HG02642 (cell line): Measurements from ENCODE around the gene DPT.

Experiments
- ATAC-seq: cut with Tn5 transposase; IDR thresholded peaks from one replicate; pipeline ENCODE4 v1.9.1; 2021; ENCODE audit warnings: mild to moderate bottlenecking; ENCODE audit not compliant: unreplicated experiment, poor library complexity

Gene DPT

DNA sequence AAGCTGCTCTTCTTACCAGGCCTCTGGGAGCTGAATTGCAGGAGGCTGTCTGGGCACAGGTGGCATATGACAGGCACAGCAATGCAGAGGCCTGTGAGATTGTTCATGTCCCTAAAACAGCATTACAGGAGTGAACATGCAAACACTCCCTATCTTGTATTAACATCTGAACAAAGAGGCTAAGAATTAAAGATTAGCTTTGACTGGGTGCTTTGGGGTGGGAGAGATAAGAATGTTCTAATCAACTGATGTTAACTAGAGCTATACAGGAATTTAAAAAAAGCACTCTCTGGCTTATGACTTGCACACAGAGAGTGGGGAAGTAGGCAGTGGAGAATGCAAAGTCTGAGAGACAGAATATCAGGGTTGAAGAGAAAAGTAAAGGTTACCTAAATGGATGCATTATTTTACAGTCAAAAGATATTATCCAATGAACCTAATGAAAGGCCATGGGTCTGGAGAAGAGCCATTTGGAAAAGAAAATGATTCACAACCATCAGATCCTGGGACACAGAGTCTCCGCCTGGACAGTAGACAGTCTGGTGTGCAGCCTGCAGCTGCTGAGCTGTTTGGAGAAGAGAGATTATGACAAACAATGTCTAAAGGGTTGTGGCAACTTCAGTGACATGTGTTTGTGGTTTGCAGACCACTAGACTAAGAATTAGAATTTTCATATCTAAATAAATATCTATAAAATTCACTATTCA lies 20.2 kb downstream of the DPT start:
- ATAC-seq = no peak

DNA sequence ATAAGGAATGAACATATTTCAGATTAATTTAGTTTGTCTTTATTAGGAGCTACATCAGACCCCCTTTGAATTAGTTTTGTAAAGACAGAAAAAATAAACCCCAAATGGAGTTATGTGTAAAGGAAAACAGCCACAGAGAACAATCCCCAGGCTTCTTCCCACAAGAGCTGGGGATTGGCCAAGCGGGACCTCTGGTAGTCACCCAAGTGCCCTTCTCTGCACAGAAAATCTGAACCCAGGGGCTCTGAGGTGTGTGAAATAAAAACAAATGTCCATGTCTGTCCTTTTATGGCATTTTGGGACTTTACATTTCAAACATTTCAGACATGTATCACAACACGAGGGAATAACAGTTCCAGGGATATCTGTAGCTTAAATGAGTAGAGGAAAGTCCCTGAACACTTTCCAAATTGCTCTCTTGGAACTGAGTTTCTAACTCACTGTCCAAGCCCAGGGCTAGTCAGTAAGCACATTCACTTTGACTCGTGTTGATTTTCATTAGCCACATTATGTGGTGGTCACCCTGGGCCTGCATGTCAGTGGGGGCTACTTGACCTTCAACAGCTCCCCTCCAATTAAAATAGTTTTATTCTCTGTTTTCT lies 22.5 kb downstream of the DPT start:
- ATAC-seq = no peak

DNA sequence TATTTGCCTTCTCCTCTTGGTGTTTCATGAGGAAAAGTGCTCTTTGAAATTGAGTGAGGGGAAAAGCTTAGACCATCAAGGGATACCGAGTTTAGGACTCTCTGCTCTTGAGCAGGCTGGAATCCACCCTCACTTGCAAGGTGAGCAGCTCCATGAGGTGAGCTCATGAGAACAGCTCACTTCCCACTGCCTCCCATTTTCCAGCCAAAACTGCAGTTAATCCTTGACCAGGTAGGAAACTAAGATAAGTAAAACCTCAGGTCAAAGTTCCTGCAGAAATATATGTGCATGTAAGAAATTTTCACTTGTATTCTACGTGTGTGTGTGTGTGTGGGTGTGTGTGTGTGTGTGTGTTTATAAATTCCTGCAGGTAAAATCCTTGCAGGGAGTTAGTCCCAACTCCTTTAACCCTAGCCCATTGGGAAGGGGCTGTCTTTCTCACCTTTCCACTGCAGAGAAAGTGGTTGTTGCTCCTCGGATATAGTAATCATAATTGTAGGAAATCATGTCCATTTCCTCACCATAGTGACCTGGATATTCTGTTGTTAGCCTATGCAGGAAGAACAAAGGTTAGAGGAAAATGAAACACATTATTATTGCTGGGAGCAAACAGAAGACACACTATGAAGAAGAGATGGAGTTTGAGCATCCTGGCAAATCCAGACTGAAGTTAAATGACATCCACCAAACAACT lies 28.3 kb downstream of the DPT start:
- ATAC-seq = no peak

DNA sequence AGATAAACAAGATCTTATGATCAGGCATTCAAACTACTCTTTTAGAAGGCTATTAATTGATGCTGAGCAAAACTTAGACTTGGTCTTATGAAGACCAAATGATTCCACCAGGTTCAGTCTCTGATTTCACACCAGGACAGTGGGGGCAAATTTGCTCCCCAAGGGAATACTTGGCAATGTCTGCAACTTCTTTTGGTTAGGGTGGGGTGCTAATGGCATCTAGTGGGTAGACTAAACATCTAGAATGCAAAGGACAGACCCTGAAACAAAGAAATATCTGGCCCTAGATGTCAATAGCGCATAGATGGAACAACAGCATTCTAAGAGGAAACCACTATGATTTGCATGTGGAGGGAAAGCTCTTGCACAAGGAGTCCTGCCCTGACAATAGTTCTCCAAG lies 30.6 kb downstream of the DPT start:
- no peak for ATAC-seq

DNA sequence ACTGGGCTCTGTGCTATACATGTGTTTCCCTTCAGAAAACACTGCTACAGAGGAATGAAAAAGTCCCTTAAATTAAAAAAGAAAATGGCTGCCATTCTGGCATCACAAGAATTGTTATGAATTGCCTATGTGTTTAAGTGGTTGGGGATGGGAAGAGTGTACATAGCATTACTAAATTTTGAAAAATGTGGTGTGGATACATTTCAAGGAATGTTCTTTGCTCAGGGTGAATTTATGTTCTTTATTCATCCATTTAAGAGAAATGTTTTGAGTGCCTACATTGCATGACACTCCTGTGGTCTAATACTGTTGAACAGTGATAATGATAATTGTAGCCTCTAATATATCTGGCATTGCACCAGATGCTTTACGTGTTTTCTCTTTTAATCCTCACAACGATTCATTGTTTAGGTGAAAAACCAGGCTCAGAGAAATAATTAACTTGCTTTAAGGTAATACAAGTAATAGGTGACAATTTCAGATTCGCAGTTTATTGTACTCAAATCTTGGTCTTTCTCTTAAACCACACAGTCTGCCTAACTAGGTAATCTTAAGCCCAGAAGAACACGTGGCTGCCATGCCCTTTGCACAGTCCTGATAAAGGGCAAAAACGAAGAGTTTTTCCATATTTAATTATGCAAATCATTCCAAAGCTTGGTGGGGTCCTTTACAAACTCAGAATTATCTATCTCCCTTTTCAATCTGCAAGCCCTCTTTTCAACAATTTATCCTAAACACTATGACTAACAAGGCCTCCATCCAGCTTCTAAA lies 31.5 kb downstream of the DPT start:
- no peak for ATAC-seq

DNA sequence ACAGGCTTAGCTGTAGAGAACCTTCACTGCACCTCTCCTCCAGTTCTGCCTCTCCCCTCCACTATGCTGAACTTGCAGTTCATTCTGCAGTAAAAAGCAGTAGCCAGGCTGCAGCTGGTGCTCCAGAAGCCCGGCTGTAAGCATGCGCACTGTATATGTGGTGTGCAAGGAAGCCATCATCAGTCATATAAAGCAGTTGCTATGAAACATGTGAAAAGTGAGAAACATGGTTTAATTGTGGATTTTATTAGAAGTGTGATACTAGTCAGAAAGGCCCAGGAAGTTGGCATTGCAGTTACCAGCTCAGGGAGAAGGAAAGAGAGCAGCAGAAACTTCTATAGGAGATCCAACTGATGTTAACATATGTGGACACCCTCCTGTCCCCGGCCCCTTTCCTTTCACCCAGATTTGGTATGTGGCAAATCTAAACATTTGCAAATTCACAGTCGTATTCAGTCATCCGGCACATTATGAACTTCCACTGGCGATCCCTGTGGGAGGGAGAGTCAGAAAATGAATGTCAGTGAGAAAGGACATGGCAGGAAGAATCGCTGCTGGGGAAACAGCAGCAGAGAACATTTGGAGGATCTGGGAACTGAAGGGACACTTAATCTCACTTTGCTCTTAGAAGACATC lies 32.8 kb downstream of the DPT start:
- ATAC-seq = no peak

DNA sequence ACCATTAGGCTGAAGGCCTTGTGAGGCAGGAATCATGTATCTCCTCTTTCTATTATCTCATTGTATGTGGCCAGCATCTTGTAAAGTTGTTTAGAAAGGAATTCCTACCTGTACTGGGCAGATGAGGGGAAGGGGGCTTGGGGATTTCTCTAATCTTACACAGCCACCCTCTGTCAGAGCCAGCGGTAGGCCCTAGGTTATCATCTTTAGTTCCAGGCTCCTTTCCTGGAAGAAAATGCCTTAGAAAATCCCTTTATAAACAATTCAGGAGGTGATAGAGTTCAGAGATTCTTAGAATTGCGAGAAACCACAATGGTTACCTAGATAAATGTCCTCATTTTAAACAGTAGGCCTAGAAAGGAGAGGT lies 35.2 kb downstream of the DPT start:
- ATAC-seq = no peak

DNA sequence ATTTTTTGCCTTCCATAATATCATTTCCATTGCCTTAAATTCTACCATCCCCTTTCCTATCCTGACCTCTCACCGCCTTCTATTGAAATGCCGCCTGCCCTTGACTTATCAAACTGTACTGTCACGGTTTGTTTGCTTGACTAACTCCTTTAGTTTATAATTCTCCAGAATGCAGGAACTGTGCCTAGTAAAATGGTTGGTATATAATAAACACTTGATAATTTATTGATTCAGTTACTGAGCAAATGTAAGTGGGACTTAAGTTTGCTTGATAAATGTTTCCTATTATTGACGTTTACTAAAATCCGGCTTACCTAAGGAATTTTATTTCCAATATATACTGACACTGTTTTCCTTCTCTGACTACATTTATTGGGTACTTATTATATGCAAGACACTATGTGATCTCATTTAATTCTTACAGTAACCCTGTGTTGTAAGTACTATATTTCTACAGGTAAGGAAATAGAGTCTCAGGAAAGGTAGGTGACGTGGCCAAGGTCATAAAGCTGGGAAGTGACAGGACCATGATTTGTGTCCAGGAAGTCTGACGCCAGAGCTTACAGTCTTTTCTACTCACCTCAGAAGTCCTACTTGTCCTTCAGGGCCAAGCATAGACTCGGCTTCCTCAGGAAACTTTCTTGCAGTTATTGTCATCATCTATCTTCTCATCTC lies 35.7 kb downstream of the DPT start:
- ATAC-seq = no peak

DNA sequence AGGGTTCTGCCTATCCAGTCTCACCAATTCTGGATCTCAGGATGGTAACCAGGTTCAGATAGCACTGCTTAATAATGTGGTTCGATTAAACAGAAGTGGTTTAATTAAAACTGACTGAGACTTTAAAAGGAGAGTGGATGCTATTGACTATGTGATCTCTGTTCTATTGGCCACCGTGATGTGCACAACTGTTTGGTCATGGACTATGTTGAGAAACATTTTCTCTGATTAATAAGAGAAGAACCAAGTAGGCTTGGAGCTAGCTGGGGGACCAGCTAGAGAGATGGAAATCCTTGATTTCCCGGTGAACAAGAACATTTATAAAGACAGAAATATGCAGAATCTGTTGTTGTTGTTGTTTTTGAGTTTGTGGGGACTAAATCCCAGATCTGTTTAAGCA lies 36.5 kb downstream of the DPT start:
- ATAC-seq = no peak

DNA sequence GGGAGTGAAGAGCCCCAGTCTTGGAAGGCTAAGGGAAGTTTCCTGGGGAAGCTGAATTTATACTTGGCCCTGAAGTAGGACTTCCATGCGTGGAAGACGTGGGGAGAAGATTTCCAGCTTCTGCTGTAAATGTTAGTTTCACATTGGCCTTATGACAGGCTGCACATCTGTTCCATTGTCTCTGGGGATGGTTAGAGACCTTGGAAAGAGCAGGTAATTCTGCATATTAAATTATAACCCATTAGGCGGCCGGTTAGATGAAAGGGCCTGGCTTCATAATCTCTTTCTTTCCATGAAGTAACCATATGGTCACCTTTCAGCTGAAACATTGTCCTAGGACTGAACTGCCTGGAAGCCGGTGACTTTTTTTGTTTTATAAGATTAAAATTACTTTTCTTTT lies 37.5 kb downstream of the DPT start:
- ATAC-seq = no peak

DNA sequence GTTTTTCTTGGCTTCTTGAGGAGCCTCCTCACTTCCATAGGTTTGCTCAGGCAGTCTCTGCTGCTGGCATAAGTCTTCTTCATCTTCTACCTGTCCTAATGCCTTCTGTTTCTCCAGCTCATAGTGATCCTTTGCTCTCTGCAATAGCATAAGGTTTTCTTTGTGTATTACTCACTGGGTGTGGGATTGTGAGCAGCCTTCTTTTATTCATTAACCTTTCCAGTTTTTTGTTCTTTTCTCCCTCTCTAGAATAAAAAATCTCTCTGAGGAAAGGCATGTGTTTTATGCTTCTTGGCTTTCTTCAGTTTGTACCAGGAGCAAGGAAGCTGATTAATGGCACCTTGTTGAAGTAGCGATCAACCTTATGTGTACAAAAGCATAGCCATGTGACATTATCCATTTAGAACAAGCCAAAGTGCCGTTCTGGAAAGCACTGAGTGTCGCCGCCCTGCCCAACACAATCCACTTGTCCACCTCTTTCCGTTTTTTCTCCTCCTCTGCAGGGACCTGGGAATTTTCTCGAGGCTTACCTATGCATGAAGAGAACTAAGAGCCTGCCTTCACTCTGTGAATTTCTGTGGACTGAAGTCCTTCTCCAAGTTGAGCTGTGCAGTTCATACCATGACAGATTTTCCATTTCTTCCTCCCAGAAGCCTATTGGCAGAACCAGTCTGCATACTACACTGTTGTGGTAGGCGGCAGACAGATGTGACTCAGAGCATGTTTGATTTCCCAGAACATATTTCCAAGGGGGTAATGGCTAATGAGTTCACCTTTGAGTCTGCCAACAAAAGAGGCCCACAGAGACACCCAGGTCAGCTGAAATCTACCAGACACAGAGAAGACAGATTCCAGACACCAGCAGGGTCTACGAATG lies 39.0 kb downstream of the DPT start:
- ATAC-seq = no peak

DNA sequence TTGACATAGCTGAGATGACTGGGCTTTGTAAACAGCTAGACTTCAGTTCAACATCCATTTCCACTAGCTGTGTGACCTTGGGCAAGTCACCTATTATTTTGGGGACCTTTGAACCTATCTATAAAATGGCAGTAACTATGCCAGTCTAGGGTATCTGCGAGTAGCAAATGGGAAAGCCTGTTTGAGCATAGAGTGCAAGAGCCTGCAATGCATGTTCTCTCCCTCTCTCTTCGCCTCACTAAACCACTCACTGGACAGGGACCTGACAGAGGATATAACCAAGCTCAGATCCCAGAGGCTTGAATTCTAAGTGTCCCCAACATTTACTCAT lies 39.7 kb downstream of the DPT start:
- no peak for ATAC-seq

DNA sequence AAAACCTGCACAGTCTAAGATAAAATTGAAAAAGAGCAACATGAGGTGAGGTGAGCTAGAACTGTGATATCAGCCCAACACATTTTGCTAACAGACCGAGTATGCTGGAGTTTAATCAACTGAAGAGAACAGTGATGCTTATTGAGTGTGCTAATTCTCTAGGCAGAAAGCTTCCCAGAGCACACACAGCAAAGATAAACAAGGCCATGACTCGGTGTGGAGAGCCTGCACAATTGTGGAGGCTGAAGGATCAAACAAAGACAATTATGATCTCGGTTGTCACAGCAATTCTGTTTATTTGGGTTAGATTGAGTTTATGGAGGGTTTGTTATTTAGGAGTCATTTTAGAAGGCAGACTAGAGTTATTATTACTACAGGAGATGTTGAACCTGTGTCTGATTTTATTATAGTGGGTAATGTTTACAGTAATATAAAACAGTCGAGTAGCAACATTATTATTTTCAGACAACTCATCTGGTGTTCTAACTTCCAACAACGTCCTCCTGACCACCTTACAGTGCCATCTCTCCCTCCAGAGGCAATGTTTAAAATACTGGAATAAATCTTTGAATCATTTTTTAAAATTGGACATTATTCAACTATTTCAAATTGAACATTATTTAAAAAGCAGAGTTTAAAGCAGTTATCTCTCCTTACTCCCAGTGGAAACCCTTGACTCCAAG lies 40.2 kb downstream of the DPT start:
- ATAC-seq = no peak

DNA sequence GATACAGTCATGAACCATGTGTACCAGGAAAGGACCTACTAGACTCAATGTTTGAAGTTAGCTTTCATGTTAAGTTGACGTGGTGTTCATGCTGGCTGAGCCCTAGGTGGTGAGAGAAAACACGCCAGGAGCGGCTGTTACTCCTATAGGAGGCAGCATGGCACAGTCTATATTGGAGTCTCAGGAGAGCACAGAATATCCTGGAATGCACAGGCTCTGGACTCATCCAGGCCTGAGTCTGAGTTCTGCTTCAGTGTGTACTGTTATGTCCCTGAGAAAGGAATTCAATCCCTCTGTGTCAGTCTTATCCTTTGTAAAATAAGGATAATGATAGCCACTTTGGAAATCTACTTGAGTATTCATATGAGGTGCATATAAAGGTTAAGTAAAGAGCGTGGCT lies 41.2 kb downstream of the DPT start:
- no peak for ATAC-seq

DNA sequence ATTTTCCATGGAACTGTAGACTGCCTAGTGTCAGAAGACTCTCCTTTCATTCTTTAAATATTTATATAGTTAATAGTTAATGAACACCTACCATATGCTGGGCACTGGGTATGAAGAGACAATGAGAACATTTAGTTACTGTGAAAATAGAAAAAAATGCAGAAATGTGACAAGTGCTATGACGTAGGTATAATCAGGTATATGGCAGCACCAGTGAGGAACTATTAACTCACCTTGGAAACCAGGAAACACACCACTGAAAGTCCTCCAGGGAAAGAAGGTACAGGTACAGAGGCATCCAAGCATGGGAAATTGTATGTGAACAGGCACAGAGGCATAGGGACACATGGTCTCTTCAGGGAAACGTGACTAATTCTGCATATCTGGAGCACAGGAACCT lies 42.3 kb downstream of the DPT start:
- ATAC-seq = no peak

DNA sequence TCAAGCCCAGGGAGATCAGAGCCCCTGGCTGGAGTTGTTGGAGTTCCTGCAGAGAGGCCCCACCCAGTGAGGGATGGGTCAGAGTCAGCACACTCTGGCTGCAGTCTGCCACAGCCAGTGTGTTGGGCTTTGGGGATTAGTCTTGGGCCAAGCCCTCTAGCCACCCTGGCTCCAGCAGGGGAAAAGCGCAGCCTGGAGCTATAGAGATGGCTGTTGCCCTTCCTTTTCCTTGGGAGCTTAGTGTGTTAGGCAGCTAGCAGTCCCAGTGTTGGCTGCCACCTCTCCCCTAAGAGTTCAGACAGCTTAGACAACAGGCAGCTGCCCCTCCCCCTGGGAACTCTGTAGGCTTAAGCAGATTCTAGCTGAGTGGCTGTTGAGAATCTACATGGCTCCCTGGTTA lies 45.1 kb downstream of the DPT start:
- ATAC-seq = no peak

DNA sequence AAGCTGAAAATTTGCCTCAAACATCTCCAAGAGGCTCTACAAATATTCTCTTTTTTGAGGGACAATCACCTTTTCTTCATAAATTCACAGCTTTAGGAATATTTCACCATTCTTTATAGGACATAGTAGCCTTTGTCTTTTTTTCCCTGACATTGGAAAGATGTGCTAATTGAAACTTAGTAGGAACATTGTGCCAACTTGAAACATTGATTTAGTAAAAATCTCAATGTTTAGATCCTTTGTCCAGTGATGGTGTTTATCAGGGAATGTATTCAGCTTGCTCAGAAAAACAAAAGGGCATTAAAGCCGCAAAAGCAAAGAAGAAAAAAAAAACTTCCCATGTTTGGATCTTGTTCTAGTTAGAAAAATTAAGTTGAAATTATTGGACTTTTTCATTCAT lies 52.1 kb downstream of the DPT start:
- ATAC-seq = no peak

DNA sequence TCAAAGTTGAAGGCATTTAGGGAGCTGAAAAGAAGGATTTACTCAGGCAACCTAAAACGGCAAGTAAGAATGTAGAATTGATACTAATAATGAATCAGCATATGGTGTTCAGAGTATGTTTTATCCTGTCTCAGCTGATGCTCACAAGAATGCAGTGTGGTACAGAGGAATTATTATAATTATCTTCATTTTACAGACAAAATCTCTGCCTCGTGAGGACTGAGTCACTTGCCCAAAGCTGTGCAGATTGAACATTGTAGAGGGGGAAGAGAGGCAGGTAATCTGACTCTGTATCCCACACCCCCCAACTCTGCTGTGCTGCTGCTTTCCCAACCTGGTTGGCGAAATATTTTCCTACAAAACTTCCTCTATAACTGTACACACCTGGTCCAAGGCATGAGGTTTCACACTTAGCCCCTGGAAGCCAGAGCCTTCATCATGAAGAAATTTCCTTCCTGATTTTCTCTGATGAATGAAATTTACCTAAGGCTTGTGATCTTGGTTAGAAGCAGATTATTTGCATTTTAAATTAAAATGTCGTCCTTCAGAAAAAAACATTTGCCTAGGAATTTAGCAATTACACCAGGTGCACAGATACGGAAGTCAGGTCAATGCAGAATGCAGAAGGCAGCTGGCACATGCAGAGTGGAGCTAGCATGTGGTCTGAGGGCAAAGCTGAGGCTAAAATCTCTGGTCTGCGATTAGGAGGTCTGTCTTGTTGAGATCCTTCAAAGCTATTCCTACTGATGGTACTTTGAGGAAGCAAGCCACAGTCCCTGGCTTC lies 52.8 kb downstream of the DPT start:
- ATAC-seq = no peak
